Regular cardiac myocyte (primary cell): Measurements from ENCODE around the gene SLITRK2. TPM values are rescaled to one million over a fixed set of nuclear protein-coding genes. Genes with fewer than 3 reads are reported as not detected.

ENCODE experiments used
- total RNA-seq: library from RNA; depleted of rRNA; stranded (reverse); fragments of >200 nt; gene quantifications from 2 replicates; pipeline ENCODE4 v1.2.3, GENCODE V29; 2014

The SLITRK2 gene, protein sequence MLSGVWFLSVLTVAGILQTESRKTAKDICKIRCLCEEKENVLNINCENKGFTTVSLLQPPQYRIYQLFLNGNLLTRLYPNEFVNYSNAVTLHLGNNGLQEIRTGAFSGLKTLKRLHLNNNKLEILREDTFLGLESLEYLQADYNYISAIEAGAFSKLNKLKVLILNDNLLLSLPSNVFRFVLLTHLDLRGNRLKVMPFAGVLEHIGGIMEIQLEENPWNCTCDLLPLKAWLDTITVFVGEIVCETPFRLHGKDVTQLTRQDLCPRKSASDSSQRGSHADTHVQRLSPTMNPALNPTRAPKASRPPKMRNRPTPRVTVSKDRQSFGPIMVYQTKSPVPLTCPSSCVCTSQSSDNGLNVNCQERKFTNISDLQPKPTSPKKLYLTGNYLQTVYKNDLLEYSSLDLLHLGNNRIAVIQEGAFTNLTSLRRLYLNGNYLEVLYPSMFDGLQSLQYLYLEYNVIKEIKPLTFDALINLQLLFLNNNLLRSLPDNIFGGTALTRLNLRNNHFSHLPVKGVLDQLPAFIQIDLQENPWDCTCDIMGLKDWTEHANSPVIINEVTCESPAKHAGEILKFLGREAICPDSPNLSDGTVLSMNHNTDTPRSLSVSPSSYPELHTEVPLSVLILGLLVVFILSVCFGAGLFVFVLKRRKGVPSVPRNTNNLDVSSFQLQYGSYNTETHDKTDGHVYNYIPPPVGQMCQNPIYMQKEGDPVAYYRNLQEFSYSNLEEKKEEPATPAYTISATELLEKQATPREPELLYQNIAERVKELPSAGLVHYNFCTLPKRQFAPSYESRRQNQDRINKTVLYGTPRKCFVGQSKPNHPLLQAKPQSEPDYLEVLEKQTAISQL
- total RNA-seq, result not detected in 2 replicates

DNA sequence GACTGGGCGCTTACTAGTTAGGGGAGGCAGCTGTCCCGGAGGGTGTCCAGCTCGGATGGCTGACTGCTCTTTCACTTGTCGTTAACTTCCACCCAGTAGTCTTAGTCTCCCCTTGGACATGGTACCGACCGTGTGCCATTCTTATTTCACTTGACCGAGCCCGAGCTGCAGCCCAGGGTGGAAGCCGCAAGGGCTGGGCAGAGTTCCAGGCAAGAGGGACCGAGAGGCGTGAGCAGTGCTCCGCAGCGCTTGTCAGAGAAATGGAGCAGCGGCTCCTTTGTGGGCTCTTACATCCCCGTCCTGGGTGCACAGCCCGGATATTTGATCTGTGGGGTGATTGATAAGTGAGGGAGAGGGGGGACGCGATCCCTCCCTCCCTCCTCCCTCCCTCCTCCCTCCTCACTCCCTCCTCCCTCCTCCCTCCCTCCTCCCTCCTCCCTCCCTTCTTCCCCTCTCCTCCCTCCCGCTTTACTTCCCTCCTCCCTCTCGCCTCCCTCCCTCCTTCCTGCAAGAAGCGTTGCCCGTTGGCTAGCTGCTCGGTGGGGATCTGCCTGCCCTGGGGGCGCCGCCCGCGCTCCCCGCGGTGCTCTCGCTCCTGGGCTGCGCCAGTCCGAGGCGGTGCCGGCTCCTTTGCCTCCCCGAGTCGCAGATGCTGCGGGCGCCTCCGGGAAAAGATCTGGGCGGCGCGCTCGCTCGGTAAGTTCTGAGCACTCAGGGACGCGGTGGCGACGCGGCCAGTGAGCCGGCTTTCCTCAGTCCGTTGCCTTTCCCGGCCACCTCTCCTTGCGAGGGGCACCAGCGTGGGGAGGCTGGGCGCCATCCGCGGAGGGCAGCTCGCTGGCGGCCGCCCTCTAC, at the start of gene SLITRK2:
TSS of gene SLITRK2 (plus strand) at position 499 of the 855 bp plus-strand sequence. CDS start 4,597 bp downstream, outside the sequence.

